Measurements from ENCODE around the gene RINL.
"Not testable (repeated sequence)": the region's sequence is repeated elsewhere in the genome, so short reads cannot be mapped to it uniquely, and the experiment has no call there.

The RINL gene

DNA sequence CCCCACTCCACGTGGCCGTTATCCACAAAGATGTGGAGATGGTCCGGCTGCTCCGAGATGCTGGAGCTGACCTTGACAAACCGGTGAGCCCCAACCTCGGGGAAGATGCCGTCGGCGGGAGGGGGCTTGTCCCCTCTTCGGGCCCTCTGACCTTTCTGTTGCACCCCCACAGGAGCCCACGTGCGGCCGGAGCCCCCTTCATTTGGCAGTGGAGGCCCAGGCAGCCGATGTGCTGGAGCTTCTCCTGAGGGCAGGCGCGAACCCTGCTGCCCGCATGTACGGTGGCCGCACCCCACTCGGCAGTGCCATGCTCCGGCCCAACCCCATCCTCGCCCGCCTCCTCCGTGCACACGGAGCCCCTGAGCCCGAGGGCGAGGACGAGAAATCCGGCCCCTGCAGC lies 29.2 kb upstream of the RINL start:
- in situ Hi-C loops (cut with HindIII; ENCODE audit: low sequenced_read_pairs), result loop anchor here (25.0 kb wide), 1 partner anchor 145 kb away; the partner anchor contains the start of gene LGALS7

DNA sequence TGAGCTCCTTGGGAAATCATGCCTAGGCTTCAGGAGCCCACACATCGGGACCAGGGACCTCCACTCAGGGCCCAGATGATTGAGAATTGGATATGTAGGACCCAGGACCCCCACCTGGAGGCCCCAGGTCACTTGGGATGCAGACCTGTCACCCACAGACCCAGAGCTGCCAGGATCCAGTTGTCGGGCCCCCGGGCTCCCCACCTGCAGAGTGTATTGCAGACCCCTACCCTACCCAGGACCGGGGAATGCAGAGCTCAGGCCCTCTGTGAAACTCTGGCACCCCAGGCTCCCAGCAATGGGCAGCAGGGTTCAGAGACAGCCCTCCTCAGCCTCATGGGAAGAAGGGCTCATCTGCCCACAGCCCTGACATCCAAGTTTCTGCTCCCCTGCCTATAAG lies 27.5 kb upstream of the RINL start:
- in situ Hi-C loops (cut with HindIII; ENCODE audit: low sequenced_read_pairs), result loop anchor here (25.0 kb wide), 1 partner anchor 143 kb away; the partner anchor contains the start of gene LGALS7

DNA sequence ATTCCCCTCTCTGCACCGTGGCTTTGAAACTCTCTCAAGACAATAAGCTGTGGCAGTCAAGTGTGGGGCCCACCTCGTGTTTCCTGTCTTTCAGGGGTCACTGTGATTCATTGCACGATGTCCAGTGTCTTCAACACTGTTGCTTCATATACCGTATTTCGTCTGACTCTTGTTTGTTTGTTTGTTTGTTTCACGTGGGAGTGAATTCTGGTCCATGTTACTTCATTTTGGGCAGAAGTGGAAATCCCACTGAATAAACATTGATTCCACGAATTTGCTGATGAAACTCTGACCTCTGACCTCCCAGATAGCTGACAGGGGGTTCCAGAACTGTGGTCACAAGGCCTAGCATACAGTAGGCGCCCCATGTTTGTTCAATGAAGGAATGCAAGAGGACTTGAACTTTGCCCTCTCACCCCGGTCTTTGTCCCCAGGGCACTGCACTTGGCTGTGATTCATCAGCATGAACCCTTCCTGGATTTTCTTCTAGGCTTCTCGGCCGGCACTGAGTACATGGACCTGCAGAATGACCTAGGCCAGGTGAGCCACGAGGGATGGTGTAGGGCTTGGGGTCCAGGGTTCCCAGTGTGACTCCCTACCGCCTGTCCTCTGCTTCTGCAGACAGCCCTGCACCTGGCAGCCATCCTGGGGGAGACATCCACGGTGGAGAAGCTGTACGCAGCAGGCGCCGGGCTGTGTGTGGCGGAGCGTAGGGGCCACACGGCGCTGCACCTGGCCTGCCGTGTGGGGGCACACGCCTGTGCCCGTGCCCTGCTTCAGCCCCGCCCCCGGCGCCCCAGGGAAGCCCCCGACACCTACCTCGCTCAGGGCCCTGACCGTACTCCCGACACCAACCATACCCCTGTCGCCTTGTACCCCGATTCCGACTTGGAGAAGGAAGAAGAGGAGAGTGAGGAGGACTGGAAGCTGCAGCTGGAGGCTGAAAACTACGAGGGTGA lies 26.8 kb upstream of the RINL start:
- in situ Hi-C loops (cut with HindIII; ENCODE audit: low sequenced_read_pairs), result loop anchor here (25.0 kb wide), 1 partner anchor 143 kb away; the partner anchor contains the start of gene LGALS7

DNA sequence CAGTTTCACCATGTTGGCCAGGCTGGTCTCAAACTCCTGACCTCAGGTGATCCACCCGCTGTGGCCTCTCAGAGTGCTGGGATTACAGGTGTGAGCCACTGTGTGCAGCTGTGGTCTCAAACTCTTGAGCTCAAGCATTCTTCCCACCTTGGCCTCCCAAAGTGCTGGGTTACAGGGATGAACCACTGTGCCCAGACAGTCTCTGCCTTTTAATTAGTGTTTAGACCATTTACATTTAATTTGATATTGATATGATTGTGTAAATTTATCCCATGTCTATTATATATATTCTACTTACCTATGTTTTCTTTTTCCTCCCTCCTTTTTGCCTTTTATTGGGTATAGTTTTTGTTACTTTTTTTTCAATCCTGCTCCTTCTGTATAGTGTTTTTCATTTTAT lies 23.6 kb upstream of the RINL start:
- in situ Hi-C loops (cut with HindIII; ENCODE audit: low sequenced_read_pairs), result loop anchor here (25.0 kb wide), 1 partner anchor 139 kb away; the partner anchor contains the start of gene LGALS7

DNA sequence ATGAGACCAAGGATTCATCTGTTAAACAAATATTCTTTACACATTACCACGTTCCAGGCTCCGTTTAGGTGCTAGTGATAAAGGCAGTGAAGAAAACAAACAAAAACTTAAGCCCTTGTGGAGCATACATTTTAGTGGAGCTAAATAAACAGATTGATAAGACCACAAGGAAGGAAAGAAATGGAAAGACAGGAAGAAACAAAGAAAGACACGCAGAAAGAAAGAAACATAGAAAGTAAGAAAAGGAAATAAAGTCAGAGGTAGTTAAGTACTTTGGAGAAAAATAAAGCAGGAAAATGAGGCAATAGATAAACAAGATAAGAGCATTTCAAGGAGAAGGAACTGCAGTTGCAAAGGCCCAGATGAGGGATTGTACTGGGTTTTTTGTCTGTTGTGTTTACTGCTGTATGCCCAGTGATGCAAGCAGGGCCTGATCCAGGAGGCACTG lies 22.7 kb upstream of the RINL start:
- in situ Hi-C loops (cut with HindIII; ENCODE audit: low sequenced_read_pairs), result loop anchor here (25.0 kb wide), 1 partner anchor 138 kb away; the partner anchor contains the start of gene LGALS7

DNA sequence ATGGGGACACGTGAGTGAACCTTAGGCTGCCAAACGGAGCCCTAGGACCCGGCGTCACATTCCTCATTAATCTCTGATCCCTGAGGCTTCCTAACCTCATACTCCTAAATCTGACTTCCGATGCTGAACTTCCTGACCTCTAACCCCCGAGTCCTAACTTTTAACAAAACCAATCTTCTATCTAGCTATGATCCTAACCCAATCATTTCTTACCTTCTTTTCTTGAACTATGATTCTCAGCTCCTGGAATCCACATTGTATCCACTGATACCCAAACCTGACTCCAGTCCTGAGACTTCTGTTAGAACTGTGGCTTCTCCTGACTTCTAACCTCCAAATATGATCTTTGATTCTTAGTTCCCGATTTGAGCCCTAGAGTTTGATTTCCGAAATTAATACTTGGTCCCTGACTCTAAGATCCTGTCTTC lies 22.1 kb upstream of the RINL start:
- in situ Hi-C loops (cut with HindIII; ENCODE audit: low sequenced_read_pairs), result loop anchor here (25.0 kb wide), 1 partner anchor 138 kb away; the partner anchor contains the start of gene LGALS7

DNA sequence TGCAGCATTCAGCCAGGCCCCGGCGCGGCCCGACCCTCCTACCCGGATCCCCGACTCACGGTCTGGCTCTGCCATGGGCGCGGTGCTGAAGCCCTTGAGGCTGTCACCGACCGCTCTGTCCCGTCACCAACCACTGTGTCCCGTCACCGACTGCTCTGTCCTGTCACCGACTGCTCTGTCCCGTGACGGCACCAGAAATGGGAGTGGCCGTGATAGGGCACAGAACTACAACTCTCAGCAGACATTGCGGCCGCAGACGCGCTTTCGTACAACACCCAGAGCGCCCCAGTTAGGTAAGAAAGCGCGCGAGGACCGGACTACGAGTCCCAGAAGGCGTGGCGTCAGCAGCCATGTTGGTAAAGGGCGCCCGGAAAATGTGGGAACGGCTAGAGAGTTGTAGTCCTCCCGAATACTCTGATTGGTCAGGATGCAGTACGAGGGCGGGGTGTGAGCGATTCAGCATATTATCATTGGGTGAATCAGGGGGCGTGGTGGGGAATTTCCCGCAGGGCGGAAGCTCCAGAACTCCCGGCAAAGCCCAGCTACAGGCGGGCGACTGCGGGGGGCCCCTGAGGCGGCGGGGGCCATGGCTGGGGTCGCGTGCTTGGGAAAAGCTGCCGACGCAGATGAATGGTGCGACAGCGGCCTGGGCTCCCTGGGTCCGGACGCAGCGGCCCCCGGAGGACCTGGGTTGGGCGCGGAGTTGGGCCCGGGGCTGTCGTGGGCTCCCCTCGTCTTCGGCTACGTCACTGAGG lies 21.5 kb upstream of the RINL start, which contains the start of the genes NFKBIB and SIRT2:
Gene NFKBIB (plus strand): TSS at position 523 of the 755 bp plus-strand sequence. CDS start 64 bp downstream, at position 587.
Gene SIRT2 (minus strand): TSS at position 172 of the 755 bp plus-strand sequence. CDS start 97 bp downstream, at position 75.
- in situ Hi-C loops (cut with HindIII; ENCODE audit: low sequenced_read_pairs), result loop anchor here (25.0 kb wide), 1 partner anchor 137 kb away; the partner anchor contains the start of gene LGALS7

DNA sequence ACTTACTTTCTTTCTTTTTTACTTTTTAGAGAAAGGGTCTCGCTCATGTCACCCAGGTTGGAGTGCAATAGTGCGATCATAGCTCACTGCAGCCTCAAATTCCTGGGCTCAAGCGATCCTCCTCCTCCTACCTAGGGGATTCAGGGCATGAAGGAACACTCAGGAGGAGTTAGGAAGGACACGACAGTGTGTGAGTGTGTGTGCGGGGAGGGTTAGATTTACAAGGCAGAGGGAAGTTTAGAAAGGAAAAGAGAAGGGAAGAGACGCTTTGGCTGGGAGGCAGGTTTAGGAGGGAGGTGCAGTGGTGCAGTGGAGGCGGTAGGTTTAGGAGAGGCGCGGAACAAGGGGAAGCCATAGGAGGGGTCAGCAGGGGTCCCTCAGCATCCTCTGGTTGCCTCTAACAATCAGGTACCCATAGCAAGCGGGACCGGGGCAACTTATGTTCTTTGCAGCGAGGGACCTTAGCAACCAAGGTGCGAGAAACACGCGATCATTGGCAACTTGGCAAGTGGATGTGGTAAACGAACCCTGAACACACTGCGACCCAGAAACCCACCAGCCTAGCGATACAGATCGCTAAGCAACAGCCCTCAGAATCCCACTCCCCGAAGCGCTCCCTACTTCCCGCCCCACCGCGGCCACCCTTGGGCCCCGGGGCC lies 20.8 kb upstream of the RINL start:
- in situ Hi-C loops (cut with HindIII; ENCODE audit: low sequenced_read_pairs), result no loop called here

DNA sequence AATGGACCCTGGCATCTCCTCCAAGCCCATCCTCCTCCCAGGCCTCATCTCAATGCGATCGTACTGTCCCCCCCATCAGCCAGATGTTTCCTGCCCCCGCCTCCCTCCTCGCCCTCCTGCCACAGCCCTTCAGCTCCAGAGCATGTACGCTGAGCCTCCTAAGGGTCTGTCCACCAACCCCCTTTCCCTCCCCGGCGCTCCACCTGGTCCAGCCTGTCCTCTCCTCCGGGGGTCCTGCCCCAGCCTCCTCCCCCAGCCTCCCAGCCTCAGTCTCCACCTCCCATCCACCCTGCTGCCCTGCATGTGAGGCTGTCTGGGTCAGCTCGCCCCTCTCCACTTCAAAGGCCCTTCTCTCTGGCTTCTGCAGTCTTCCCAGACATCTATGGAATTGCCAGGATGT lies 16.9 kb upstream of the RINL start:
- in situ Hi-C loops (cut with HindIII; ENCODE audit: low sequenced_read_pairs), result no loop called here

DNA sequence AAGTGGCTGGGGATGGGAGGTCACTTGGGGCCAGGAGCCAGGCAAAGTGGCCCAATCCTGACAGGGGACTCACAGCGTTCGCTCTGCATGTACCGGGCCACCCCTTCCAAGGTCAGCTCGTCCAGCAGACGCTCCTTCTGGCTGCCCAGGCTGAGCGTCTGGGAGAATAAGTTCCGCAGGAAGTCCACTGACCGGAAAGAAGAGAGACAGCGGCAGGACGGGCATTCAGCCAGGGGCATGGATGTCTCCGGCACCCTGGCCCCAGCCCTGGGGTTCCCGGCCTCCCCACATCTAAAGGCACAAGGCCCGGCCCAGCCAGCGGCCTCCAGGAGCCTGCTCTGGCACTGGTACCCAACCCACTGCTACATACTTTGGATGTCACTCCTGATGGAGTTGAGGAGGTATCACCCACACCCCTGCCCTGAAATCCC lies 15.3 kb upstream of the RINL start:
- in situ Hi-C loops (cut with HindIII; ENCODE audit: low sequenced_read_pairs), result no loop called here

DNA sequence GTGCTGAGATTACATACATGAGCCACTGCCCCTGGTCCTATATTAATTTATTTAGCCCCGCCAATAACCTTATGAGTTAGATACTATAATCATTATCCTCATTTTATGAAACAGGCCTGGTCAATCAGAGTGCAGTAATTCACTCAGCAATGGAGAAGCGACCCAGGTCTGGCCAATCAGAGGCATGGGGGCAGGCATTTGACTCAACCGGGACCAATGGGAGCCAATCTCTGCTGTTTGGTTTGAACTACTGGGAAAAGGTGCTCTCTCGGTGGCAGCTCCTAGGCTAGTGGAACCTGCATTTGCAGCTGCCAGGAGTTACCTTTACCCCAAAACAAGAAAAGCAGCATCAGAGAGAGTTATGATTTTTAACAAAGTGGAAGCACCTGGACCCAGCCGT lies 14.8 kb upstream of the RINL start:
- in situ Hi-C loops (cut with HindIII; ENCODE audit: low sequenced_read_pairs), result no loop called here

DNA sequence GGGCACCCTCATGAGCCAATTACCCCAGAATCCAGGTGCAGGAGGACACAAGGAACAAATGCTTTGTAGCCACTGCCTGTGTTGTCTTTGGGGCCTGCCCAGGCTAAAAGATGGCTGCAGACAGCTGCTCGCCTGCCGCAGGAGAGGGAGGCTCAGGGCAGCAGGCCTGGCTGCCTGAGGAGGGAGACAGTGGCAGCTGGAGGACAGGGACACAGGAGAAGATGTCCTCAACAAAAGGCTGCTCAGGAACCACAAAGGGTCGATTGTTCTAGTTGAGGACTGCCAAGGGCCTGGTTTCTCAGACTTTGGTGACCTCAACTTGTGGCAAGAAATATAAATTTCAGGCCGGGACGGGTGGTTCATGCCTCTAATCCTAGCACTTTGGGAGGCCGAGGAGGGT lies 13.7 kb upstream of the RINL start:
- in situ Hi-C loops (cut with HindIII; ENCODE audit: low sequenced_read_pairs), result no loop called here

DNA sequence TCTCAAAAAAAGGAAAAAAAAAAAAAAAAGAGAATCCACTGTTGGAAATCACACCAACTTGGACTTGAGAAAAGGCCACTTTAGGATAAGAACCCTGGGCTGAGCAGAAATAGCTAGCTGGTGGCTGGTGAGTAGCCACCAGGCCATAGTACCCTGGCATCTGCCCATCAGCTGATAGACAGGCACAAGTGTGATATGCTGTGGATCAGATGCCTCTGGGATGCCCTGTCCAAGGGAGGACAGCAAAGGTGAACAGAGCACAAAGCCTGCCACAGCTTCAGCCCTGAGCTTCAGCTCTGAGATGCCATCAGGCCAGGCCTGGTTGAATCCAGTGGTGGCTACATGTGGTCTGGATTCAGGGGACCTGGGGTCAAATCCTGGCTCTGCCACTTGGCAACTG lies 12.6 kb upstream of the RINL start:
- in situ Hi-C loops (cut with HindIII; ENCODE audit: low sequenced_read_pairs), result no loop called here

DNA sequence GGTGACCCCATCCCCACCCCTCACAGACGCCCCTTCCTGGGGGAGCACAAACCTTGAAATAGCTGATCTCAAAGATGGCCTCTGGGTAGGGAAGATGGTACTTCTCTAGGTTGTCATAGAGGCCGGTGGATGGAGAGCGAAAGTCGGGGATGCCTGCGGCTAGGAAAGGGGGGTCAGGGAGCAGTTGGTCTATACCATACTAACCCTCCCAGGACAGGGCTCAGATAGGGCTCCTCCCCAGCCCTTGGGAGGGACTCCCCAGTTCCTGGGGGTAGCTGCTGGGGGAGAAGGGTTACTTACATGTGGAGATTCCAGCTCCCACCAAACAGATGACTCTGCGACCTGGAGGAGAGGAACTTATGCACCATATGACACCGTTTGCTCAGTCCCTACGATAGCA lies 11.7 kb upstream of the RINL start:
- in situ Hi-C loops (cut with HindIII; ENCODE audit: low sequenced_read_pairs), result no loop called here

DNA sequence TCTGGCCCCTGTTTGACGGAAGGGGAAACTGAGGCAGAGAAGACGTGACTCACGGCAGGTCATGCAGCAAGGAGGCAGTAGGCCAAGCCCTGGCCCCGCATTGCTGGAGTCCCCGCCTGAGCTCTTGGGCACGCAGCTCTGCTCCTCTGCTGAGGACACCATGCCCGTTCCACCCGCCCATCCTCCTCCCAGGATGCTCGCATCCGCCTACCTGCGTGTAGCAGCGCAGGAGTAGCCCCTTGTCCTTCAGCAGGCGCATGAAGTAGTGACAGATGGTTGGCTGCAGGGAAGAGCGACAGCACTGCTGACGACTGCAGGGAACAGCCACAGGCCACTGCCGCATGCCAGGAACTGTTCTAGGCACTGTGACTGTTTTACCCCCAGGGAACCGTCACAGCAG lies 10.8 kb upstream of the RINL start:
- in situ Hi-C loops (cut with HindIII; ENCODE audit: low sequenced_read_pairs), result no loop called here

DNA sequence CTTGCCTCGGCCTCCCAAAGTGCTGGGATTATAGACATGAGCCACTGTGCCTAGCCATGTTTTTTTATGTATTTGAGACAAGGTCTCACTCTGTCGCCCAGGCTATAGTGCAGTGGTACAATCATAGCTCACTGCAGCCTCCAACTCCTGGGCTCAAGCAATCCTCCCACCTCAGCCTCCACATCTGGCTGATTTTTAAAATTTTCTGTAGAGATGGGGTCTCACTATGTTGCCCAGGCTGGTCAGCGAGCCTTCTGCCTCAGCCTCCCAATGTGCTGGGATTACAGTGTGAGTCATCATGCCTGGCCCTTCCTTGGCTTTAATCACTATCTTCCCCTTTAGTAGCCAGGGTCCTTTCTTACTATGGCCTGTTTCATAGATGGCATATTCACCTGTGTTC lies 6.6 kb upstream of the RINL start:
- in situ Hi-C loops (cut with HindIII; ENCODE audit: low sequenced_read_pairs), result not testable (repeated sequence)

DNA sequence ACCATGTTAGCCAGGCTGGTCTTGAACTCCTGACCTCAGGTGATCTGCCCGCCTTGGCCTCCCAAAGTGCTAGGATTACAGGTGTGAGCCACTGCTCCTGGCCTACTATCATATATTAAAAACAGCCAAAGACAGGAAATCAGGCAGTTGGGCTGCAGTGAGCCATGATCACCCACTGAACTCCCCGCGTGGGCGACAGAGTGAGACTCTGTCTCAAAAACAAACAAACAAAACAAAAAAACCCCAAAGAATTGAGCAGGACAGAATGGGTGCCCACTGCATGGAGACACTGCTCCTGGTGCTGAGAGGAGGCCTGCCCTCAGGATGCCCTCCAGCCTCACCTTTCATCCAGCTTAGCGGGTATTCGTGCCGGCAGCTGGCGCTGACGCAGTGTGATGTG lies 5.2 kb upstream of the RINL start:
- in situ Hi-C loops (cut with HindIII; ENCODE audit: low sequenced_read_pairs), result no loop called here

DNA sequence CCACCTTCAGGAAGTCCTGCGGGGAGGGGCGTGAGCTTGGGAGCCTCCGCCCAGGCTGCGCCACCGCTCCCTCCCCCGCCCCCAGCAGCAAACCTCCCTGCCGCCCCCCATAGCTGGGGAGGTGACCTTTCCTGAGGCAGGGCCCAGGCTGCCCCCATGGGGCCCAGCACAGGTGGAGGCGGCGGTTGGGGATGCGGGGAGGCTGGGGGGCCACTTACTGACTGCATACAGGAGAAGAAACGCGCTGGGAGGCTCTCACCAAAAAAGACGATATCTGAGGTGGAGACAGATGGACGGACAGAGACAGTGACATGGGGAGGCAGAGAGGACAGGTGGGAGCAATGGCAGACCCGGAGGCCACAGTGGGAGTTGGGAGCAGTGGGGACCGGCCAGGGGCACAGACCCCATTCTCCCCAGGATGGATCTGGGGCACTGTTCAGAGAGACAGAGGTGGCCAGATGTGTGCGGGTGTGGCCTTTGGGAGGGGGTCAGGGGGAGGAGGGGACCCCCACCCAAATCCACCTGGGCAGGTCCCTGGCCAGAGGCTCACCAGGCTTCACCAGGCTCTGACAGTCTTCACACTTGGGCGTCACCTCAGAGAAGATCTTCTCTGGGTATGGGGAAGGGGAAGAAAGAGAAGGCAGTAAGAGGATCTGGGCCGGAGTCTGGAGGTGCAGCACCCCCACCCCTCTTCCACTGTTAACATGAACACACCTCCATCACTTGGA lies 3.0 kb upstream of the RINL start:
- in situ Hi-C loops (cut with HindIII; ENCODE audit: low sequenced_read_pairs), result no loop called here

DNA sequence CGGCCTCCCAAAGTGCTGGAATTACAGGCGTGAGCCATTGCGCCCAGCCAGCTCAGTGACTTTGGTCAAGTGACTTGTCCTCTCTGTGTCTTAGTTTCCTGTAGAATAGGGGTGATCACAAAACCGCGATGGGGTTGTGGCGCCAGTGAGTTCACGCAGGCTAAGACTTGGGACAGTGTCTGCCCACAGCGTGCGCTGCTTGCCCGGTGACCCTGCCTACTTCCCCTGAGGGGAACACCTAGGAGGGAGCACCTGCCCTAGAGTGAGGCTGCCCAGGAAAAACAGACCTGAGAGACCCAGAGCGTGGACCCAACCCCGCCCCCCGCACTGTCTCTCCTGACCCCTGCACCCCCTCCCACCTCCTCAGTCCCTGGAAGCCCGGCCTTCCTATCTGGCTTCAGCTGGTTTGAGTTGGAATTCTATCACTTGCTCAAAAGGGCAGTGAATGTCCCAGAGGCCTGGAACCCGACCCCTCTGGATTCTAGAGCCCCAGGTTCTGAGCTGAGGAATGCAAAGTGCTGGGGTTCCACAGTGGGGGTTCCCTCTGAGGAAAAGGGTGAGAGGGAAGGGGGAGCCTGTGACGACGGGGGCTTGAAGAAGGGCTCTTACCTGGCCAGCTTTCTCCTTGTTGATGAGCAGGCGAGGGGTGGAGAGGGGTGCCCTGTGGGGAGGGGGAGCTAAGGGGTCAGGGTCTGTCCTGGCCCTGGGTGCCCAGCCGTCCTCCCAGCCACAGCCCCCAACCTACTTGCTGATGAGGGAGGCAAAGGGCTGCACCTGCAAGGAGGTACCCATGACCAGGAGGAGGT lies 2.2 kb upstream of the RINL start:
- in situ Hi-C loops (cut with HindIII; ENCODE audit: low sequenced_read_pairs), result no loop called here
